D721Med (cell line): ENCODE data around the gene CBS.
"Not testable (repeated sequence)": the region's sequence is repeated elsewhere in the genome, so short reads cannot be mapped to it uniquely, and the experiment has no call there.

Experiments used
- DNase-seq: peaks from one replicate; pipeline ENCODE4 v3.0.0; 2011; ENCODE audit warnings: low spot score; ENCODE audit not compliant: insufficient read length
- FAIRE-seq: peaks from 2 replicates; lab custom pipeline; 2011; peaks lifted over from hg19 to GRCh38; lab: Jason Lieb, UNC
- CTCF ChIP-seq: IDR thresholded peaks from 2 replicates; pipeline ENCODE4 v1.5.1; 2012; ENCODE audit warnings: mild to moderate bottlenecking, control low read depth; ENCODE audit not compliant: insufficient read depth; ENCODE audit errors: missing control alignments

CBS gene

DNA sequence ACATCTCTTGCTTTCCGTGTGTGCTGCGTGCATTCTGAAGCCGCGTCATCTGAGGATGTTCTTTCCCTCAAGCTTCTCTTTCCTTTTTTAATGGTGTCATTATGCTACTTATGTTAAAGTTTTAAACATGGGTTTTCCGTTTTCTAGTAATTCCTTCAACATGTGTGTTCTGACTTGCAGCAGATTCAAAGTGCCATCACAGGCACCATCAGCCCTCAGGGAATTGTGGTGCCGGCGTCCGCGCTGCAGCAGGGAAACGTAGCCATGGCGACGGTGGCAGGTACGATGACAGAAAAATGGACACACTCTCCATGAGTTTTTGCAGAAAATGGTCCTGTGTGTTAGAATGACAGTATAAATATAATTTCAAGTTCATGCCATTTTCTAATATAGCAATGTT is 58.9 kb downstream of the CBS start:
- no peak for FAIRE-seq
- DNase-seq = no peak
- no peak for TF ChIP-seq CTCF

DNA sequence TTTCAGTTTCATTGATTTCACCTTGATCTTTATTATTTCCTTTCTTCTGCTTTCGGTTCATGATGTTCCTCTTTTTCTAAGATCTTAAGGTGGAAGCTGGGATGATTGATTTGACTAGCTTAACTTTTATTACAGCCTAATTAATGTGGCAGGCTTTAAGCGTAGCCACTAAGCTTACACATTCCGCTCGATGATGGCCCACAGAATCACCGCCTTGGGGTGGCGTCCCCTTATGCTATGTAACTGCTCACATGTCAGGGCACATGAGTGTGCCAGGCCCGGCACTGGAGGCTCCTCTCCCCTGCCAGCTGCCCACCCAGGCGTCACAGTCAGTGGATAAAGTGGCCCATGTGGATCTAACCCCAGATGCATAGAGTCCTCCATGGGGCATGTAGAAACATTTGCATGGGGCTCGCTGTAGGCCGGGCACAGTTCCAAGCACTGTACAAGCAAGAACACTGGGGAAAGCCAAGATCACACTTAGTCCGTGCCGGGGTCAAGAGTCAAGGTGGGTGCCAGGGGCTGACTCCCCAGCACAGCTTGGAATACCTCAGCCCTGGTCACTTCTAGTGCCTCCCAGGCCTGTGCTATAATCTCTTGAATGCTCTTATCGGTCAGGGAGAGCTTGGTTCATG is 59.6 kb downstream of the CBS start:
- DNase-seq (no peak), FAIRE-seq (no peak)
- TF ChIP-seq CTCF = no peak

GRCh38 chr21:43012596-43012995 is 63.0 kb downstream of the CBS start:
- no peak for TF ChIP-seq CTCF
- FAIRE-seq = no peak
- no peak for DNase-seq

- no peak for DNase-seq
- TF ChIP-seq CTCF = no peak
- no peak for FAIRE-seq
Measured at GRCh38 chr21:43006874-43007208, 68.8 kb downstream of the CBS start.

DNA sequence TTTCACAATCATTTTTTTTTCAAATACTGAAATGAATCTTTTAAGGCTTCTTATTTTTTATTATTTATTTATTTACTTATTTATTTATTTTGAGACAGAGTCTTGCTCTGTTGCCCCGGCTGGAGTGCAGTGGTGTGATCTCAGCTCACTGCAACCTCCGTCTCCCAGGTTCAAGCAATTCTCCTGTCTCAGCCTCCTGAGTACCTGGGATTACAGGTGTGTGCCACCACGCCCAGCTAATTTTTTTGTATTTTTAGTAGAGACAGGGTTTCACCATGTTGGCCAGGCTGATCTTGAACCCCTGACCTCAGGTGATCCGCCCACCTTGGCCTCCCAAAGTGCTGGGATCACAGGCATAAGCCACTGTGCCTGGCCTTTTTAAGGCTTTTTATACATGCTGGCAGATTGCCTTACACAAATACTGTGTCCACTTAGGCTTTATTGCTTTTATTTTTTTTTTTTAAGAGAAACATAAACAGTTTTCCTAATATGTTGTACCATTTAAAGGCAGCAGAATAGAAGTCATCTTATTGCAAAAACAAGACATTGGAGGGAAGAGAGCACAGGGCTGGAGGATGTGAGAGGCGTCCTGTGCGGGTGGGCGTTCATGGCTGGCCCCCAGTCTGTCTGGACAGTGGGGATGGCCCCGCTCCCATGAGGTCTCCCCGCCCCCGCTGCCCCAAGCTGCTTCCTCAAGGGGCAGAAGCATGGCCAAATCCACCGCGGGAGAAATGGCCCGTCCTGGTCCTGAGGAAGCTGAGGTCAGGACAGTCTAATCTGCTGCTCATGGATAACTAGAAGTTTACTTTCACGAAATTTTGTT is 69.4 kb downstream of the CBS start:
- not testable (repeated sequence) for FAIRE-seq, DNase-seq

GRCh38 chr21:43005635-43006034 is 70.0 kb downstream of the CBS start:
- TF ChIP-seq CTCF = no peak
- FAIRE-seq (no peak), DNase-seq (no peak)

GRCh38 chr21:43004926-43005325 is 70.7 kb downstream of the CBS start:
- no peak for DNase-seq
- no peak for TF ChIP-seq CTCF
- no peak for FAIRE-seq
